ENCODE data around the gene PRKACA. TPM values are rescaled to one million over a fixed set of nuclear protein-coding genes. Genes with fewer than 3 reads are reported as not detected.

PRKACA gene
- total and polyA plus RNA-seq, 4 donors, result 43.7 to 103 (median 67.9) TPM

GRCh38 chr19:14102102-14102696 lies 15.4 kb downstream of the PRKACA start:
- ATAC-seq (ENCODE audit: insufficient read depth, low FRiP score) (no peak), DNase-seq (no peak)
- H3K36me3 ChIP-seq (ENCODE audit: control insufficient read depth in 4 of 4, insufficient read depth in 4 of 4, low read length in 4 of 4), result peaks cover 12 to 45% (median 19%) of the 10 kb centered on the region in 4 donors
- H3K4me3 ChIP-seq, result no peak overlapping the region
- no peaks in the 10 kb centered on the region for H3K9me3 ChIP-seq (ENCODE audit: control insufficient read depth in 4 of 4, insufficient read depth in 3 of 4, low read length in 3 of 4)
- H3K4me1 ChIP-seq (ENCODE audit: control insufficient read depth in 5 of 5, insufficient read depth in 5 of 5, low read length in 5 of 5), result no peaks in the 10 kb centered on the region
- no peak overlapping the region for H3K9ac ChIP-seq (ENCODE audit: insufficient read depth in 1 of 2, low read length in 2 of 2)
- WGBS, 2 donors, result 78 to 87% methylated on average over 11 of the region's 11 CpGs
- H3K27me3 ChIP-seq (ENCODE audit: control insufficient read depth in 3 of 3, insufficient read depth in 3 of 3, low read length in 2 of 3), result no peaks in the 10 kb centered on the region
- TF ChIP-seq CTCF (IDR thresholded peaks at IDR 0.05; ENCODE audit: control extremely low read depth, extremely low read depth), result no peak
- no peak overlapping the region for H3K27ac ChIP-seq (ENCODE audit: low read depth in 1 of 2, low read length in 1 of 2)

GRCh38 chr19:14101003-14101545 lies 16.5 kb downstream of the PRKACA start:
- WGBS, 2 donors, result 95 to 96% methylated on average over 6 of the region's 6 CpGs

GRCh38 chr19:14097532-14098151 lies 19.9 kb downstream of the PRKACA start:
- no peak overlapping the region for H3K27ac ChIP-seq (ENCODE audit: low read depth in 1 of 2, low read length in 1 of 2)
- DNase-seq (no peak), ATAC-seq (ENCODE audit: insufficient read depth, low FRiP score) (no peak)
- WGBS, 2 donors, result 87 to 89% methylated on average over 20 to 21 of the region's 21 CpGs
- H3K9me3 ChIP-seq (ENCODE audit: control insufficient read depth in 4 of 4, insufficient read depth in 3 of 4, low read length in 3 of 4), result peaks cover 0 to 9% (median 2%) of the 10 kb centered on the region in 4 donors
- no peak overlapping the region for H3K9ac ChIP-seq (ENCODE audit: insufficient read depth in 1 of 2, low read length in 2 of 2)
- no peaks in the 10 kb centered on the region for H3K4me1 ChIP-seq (ENCODE audit: control insufficient read depth in 5 of 5, insufficient read depth in 5 of 5, low read length in 5 of 5)
- H3K36me3 ChIP-seq (ENCODE audit: control insufficient read depth in 4 of 4, insufficient read depth in 4 of 4, low read length in 4 of 4), result peaks cover 14 to 30% (median 27%) of the 10 kb centered on the region in 4 donors
- TF ChIP-seq CTCF (IDR thresholded peaks at IDR 0.05; ENCODE audit: control extremely low read depth, extremely low read depth), result no peak
- H3K4me3 ChIP-seq, result no peak overlapping the region
- H3K27me3 ChIP-seq (ENCODE audit: control insufficient read depth in 3 of 3, insufficient read depth in 3 of 3, low read length in 2 of 3), result no peaks in the 10 kb centered on the region

More at GRCh38 chr19:14101003-14101545, 16.5 kb downstream of the PRKACA start:
- H3K9me3 ChIP-seq (ENCODE audit: control insufficient read depth in 4 of 4, insufficient read depth in 3 of 4, low read length in 3 of 4), result no peaks in the 10 kb centered on the region
- no peak for TF ChIP-seq CTCF (IDR thresholded peaks at IDR 0.05; ENCODE audit: control extremely low read depth, extremely low read depth)
- no peak overlapping the region for H3K4me3 ChIP-seq
- ATAC-seq (ENCODE audit: insufficient read depth, low FRiP score), result no peak
- peaks cover 20 to 46% (median 28%) of the 10 kb centered on the region in 4 donors for H3K36me3 ChIP-seq (ENCODE audit: control insufficient read depth in 4 of 4, insufficient read depth in 4 of 4, low read length in 4 of 4)
- no peak overlapping the region for H3K27ac ChIP-seq (ENCODE audit: low read depth in 1 of 2, low read length in 1 of 2)
- DNase-seq, result no peak
- H3K27me3 ChIP-seq (ENCODE audit: control insufficient read depth in 3 of 3, insufficient read depth in 3 of 3, low read length in 2 of 3), result no peaks in the 10 kb centered on the region
- H3K9ac ChIP-seq (ENCODE audit: insufficient read depth in 1 of 2, low read length in 2 of 2), result no peak overlapping the region
- H3K4me1 ChIP-seq (ENCODE audit: control insufficient read depth in 5 of 5, insufficient read depth in 5 of 5, low read length in 5 of 5), result no peaks in the 10 kb centered on the region
